ENCODE measurements around the gene TRAPPC14.
A peak's percentile ranks its signal among the peaks of the same experiment; 100 is the strongest.

Gene TRAPPC14

GRCh38 chr7:100126931-100127865 is 31.3 kb downstream of the TRAPPC14 start, which contains the start of gene MBLAC1:
Gene MBLAC1, plus strand, starts transcription at chr7:100126967. Its CDS starts 429 bp downstream, at chr7:100127396.
- DNase-seq (ENCODE audit: low read depth in 2 of 3, low spot score in 1 of 3) = peak; percentile 84 to 95 (median 86)

GRCh38 chr7:100126239-100126930 is 32.1 kb downstream of the TRAPPC14 start:
- DNase-seq (ENCODE audit: low read depth in 2 of 3, low spot score in 1 of 3) = no peak

DNA sequence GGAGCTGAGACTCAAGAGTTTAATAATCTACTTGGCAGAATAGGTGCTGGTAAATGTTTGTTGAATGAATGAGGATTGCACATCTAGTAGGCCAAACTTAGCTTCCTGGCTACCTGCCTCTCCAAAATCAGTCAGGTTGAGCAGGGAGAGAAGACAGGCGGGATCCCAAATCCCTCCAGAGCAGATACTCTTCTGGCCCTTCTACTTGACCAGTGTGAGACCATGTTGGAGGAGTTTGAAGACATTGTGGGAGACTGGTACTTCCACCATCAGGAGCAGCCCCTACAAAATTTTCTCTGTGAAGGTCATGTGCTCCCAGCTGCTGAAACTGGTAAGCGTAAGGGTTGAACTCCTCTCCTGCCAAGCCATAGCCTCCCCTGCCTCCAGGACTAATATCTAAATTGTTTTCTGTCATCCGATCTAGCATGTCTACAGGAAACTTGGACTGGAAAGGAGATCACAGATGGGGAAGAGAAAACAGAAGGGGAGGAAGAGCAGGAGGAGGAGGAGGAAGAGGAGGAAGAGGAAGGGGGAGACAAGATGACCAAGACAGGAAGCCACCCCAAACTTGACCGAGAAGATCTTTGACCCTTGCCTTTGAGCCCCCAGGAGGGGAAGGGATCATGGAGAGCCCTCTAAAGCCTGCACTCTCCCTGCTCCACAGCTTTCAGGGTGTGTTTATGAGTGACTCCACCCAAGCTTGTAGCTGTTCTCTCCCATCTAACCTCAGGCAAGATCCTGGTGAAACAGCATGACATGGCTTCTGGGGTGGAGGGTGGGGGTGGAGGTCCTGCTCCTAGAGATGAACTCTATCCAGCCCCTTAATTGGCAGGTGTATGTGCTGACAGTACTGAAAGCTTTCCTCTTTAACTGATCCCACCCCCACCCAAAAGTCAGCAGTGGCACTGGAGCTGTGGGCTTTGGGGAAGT is 34.0 kb downstream of the TRAPPC14 start:
- no peak for DNase-seq (ENCODE audit: low read depth in 2 of 3, low spot score in 1 of 3)

DNA sequence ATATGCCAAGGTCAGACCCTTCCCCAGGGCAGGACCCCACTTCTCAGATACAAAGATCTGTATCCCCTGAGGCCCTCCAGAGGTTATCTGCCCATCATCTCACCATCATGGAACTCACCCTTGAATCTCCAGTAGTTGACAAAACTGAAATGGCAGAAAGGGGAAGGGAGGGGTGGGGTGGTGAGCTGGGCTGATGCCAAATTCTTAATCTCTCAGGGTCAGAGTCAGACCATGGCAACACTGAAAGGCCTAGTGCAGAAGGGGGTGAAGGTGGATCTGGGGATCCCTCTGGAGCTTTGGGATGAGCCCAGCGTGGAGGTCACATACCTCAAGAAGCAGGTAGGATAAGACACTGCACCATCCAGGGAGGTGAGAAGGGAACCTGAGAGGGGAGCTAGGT is 36.0 kb downstream of the TRAPPC14 start:
- DNase-seq (ENCODE audit: low read depth in 2 of 3, low spot score in 1 of 3) = no peak

GRCh38 chr7:100122067-100122466 is 36.5 kb downstream of the TRAPPC14 start:
- no peak for DNase-seq (ENCODE audit: low read depth in 2 of 3, low spot score in 1 of 3)

GRCh38 chr7:100120733-100121036 is 37.8 kb downstream of the TRAPPC14 start:
- no peak for DNase-seq (ENCODE audit: low read depth in 2 of 3, low spot score in 1 of 3)

- DNase-seq (ENCODE audit: low read depth in 2 of 3, low spot score in 1 of 3) = peak in 2 of 3 donors; percentile 50 to 60
Measured at GRCh38 chr7:100119970-100120732, 38.4 kb downstream of the TRAPPC14 start.

DNA sequence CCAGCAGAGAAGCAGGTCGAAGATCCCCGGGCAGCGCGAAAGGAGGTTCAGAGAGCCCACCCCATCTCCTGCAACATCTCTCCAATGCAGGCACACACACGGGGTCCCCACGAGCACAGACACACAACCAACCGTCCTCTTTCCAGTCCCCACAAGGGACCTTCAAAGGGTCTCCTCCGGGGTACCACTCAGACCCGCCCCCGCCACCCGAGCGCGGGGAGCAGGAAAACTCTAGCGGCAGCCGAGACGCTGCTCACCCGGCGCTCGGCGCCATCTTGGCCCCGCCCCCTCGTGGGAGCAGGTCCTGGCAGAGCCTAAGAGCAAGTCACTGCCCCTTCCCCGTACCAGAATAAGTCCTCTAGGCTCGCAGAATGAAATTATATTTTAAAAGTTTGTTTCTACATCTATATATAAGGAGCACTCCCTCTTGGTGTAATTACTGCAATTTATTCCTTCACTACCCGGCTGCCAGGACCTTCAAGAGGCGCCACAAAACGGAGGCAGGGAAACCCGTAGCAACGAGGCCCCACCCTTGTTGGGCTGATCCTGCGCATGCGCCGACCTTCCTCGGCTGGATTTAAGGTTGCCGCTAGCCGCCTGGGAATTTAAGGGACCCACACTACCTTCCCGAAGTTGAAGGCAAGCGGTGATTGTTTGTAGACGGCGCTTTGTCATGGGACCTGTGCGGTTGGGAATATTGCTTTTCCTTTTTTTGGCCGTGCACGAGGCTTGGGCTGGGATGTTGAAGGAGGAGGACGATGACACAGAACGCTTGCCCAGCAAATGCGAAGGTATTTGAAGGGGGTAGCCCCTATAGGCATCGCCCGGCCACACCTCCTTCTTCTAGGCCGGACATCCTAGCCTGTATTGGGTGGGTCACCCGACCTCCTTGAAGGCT is 39.2 kb downstream of the TRAPPC14 start, which contains the start of the genes CNPY4 and TAF6:
TSS of gene CNPY4 (plus strand) at position 563 of the 898 bp plus-strand sequence. CDS start at position 674, 111 bp downstream.
TSS of gene TAF6 (minus strand) at position 287 of the 898 bp plus-strand sequence. CDS start 5,149 bp downstream, outside the sequence.
- peak; percentile 89 to 94 (median 90) for DNase-seq (ENCODE audit: low read depth in 2 of 3, low spot score in 1 of 3)

DNA sequence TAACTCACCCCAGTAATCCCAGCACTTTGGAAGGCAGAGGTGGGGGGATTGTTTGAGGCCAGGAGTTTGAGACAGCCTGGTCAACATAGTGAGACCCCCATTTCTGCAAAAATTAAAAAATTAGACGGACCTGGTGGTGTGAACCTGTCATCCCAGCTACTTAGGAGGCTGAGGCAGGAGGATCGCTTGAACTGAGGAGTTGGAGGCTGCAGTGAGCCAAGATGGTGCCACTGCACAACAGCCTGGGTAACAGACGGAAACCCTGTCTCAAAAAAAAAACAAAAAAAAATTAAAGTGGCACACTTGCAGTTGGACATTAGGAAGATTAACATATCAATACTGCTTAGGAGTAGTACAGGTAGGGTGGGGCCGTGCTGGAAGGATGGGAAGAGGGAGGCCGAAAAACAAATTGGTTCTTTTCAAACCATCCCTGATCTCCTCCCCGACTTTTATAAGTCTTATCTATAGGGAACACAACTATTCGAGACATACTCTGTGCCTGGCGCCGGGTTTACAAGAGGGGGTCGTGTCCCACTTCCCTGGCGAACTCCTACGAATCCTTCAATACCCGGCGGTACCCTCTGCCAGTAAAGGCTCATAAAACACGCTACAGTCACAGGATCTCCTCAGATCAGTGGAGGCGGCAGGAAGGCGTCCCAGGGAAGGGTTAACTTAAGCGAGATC is 40.0 kb downstream of the TRAPPC14 start:
- DNase-seq (ENCODE audit: low read depth in 2 of 3, low spot score in 1 of 3) = no peak

DNA sequence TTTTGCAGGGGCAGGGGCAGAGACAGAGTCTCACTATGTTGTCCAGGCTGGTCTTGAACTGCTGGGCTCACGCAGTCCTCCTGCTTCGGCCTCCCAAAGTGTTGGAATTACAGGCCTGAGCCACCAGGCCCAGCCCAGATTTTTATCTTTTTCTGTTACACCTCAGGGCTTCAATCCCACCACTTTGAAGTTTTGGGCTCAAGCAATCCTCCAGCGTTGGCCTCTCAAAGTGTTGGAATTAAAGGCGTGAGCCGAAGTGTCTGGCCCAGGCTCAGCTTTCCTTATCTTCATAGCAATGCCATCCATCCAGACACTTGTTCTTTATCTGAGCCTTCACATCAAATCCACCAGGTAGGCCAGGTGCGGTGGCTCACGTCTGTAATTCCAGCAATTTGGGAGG is 43.5 kb downstream of the TRAPPC14 start:
- no peak for DNase-seq (ENCODE audit: low read depth in 2 of 3, low spot score in 1 of 3)

GRCh38 chr7:100111914-100112313 is 46.6 kb downstream of the TRAPPC14 start:
- DNase-seq (ENCODE audit: low read depth in 2 of 3, low spot score in 1 of 3) = no peak

GRCh38 chr7:100111156-100111555 is 47.4 kb downstream of the TRAPPC14 start:
- DNase-seq (ENCODE audit: low read depth in 2 of 3, low spot score in 1 of 3) = no peak

- no peak for DNase-seq (ENCODE audit: low read depth in 2 of 3, low spot score in 1 of 3)
Measured at GRCh38 chr7:100109521-100110163, 48.9 kb downstream of the TRAPPC14 start.

GRCh38 chr7:100107890-100108289 is 50.6 kb downstream of the TRAPPC14 start:
- no peak for DNase-seq (ENCODE audit: low read depth in 2 of 3, low spot score in 1 of 3)

DNA sequence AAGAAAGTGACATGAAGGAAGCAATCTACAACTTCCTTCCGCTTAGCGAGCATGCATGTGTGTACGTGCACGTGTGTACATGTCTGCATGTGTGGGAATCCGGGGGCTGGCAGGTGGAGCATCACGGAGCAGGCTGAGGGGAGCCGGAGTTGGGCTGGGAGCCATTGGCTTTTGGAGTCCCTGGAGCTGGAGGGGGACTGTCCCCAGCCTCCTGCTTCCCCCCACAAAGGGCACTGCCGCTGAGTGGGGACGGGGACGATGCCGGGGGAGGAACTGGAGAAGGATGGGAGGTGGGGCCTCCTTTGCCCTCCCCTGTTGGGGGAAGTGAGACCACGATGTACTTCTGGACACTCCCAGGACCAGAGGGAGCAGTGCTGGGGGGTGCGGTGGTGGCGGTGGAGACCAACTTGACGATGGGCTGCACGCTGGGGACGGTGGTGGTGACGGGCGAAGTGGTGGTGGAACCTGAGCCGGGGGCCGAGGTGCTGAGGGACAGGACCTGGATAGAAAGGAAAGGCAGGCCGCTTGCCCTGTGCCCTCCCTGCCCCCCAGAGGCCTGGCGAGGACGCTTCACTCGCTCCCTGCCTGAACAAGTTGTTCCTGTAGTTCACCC is 51.3 kb downstream of the TRAPPC14 start:
- DNase-seq (ENCODE audit: low read depth in 2 of 3, low spot score in 1 of 3) = no peak

GRCh38 chr7:100106633-100107032 is 51.9 kb downstream of the TRAPPC14 start:
- DNase-seq (ENCODE audit: low read depth in 2 of 3, low spot score in 1 of 3) = no peak

GRCh38 chr7:100105534-100105933 is 53.0 kb downstream of the TRAPPC14 start:
- DNase-seq (ENCODE audit: low read depth in 2 of 3, low spot score in 1 of 3) = no peak

Data from stimulated activated CD4-positive, alpha-beta T cell treated with anti-CD3 and anti-CD28 coated beads, Interleukin-12 subunit alpha, Interleukin-12 subunit beta, amount 100 ng/mL, for 48 hours (primary cell).